BLaER1 treated with 17β-estradiol and CSF1 and Interleukin-3, amounts not matched to agents 10 nM and 100 nM (cell line): ENCODE results near the gene CAMK4.
"Not testable (repeated sequence)": the region's sequence is repeated elsewhere in the genome, so short reads cannot be mapped to it uniquely, and the experiment has no call there.

ENCODE experiments used
- H3K27ac ChIP-seq, 11 experiments: shearing (Covaris generic); formaldehyde crosslinking; 2 replicates each; pipeline ENCODE4 v1.8.1; 2022
- H3K27me3 ChIP-seq, 11 experiments: shearing (Covaris generic); formaldehyde crosslinking; 2 replicates each; pipeline ENCODE4 v1.8.1; 2022
- H3K36me3 ChIP-seq, 11 experiments: shearing (Covaris generic); formaldehyde crosslinking; 2 replicates each; pipeline ENCODE4 v1.8.1; 2022
- H3K4me1 ChIP-seq, 10 experiments: shearing (Covaris generic); formaldehyde crosslinking; 2 replicates each; pipeline ENCODE4 v1.8.1; 2022
- H3K4me2 ChIP-seq, 11 experiments: shearing (Covaris generic); formaldehyde crosslinking; 2 replicates each; pipeline ENCODE4 v1.8.1; 2022
- H3K4me3 ChIP-seq, 10 experiments: shearing (Covaris generic); formaldehyde crosslinking; 2 replicates each; pipeline ENCODE4 v1.8.1; 2022
- H3K9ac ChIP-seq, 11 experiments: shearing (Covaris generic); formaldehyde crosslinking; 2 replicates each; pipeline ENCODE4 v1.8.1; 2022
- H3K9me3 ChIP-seq, 11 experiments: shearing (Covaris generic); formaldehyde crosslinking; replicated peaks in 1 of 11; 2 replicates each; pipeline ENCODE4 v1.8.1; 2022
- H4K20me1 ChIP-seq, 11 experiments: shearing (Covaris generic); formaldehyde crosslinking; 2 replicates each; pipeline ENCODE4 v1.8.1; 2022
- Cebpa-rat ChIP-seq, 11 experiments: shearing (Covaris generic); IDR thresholded peaks; 2 replicates each; pipeline ENCODE4 v1.8.1; 2022

CAMK4 gene

GRCh38 chr5:111348661-111349329, 124.6 kb downstream of the CAMK4 start:
- Histone ChIP-seq H3K9me3 (no peaks in the 10 kb centered on the region), H4K20me1 (no peaks in the 10 kb centered on the region), H3K27me3 (no peaks in the 10 kb centered on the region), H3K27ac (no peak overlapping the region), H3K4me1 (no peaks in the 10 kb centered on the region), H3K4me2 (no peak overlapping the region), H3K9ac (no peak overlapping the region), H3K36me3 (no peaks in the 10 kb centered on the region), H3K4me3 (no peak overlapping the region)
- no peak for TF ChIP-seq Cebpa-rat (IDR thresholded peaks at IDR 0.05)

- H3K9ac ChIP-seq = no peak overlapping the region
- H3K4me3 ChIP-seq = no peak overlapping the region
- H3K27ac ChIP-seq = no peak overlapping the region
- no peaks in the 10 kb centered on the region for H3K9me3 ChIP-seq
- no peaks in the 10 kb centered on the region for H3K27me3 ChIP-seq
- TF ChIP-seq Cebpa-rat (IDR thresholded peaks at IDR 0.05) = no peak
- H4K20me1 ChIP-seq = no peaks in the 10 kb centered on the region
- no peaks in the 10 kb centered on the region for H3K36me3 ChIP-seq
- no peaks in the 10 kb centered on the region for H3K4me1 ChIP-seq
- no peak overlapping the region for H3K4me2 ChIP-seq
Measured at GRCh38 chr5:111349429-111349828, 125.2 kb downstream of the CAMK4 start.

- TF ChIP-seq Cebpa-rat (IDR thresholded peaks at IDR 0.05) = no peak
- H3K36me3 ChIP-seq = no peaks in the 10 kb centered on the region
- no peaks in the 10 kb centered on the region for H4K20me1 ChIP-seq
- no peak overlapping the region for H3K4me2 ChIP-seq
- no peaks in the 10 kb centered on the region for H3K27me3 ChIP-seq
- no peaks in the 10 kb centered on the region for H3K9me3 ChIP-seq
- no peaks in the 10 kb centered on the region for H3K4me1 ChIP-seq
- H3K4me3 ChIP-seq = no peak overlapping the region
- no peak overlapping the region for H3K9ac ChIP-seq
- no peak overlapping the region for H3K27ac ChIP-seq
Measured at GRCh38 chr5:111353035-111353434, 128.9 kb downstream of the CAMK4 start.

GRCh38 chr5:111358726-111359125, 134.5 kb downstream of the CAMK4 start:
- not testable (repeated sequence) for H3K4me1 ChIP-seq, H3K4me2 ChIP-seq, H3K9ac ChIP-seq, H4K20me1 ChIP-seq, H3K9me3 ChIP-seq, H3K27me3 ChIP-seq, H3K36me3 ChIP-seq, H3K27ac ChIP-seq, H3K4me3 ChIP-seq

GRCh38 chr5:111360173-111360572, 136.0 kb downstream of the CAMK4 start:
- no peaks in the 10 kb centered on the region for H3K9me3 ChIP-seq

GRCh38 chr5:111364992-111365391, 140.8 kb downstream of the CAMK4 start:
- Histone ChIP-seq H4K20me1 (no peaks in the 10 kb centered on the region), H3K4me1 (no peaks in the 10 kb centered on the region), H3K9me3 (no peaks in the 10 kb centered on the region), H3K9ac (no peak overlapping the region), H3K4me3 (no peak overlapping the region), H3K36me3 (no peaks in the 10 kb centered on the region), H3K27me3 (no peaks in the 10 kb centered on the region), H3K4me2 (no peak overlapping the region), H3K27ac (no peak overlapping the region)
- no peak for TF ChIP-seq Cebpa-rat (IDR thresholded peaks at IDR 0.05)

More at GRCh38 chr5:111360173-111360572, 136.0 kb downstream of the CAMK4 start:
- no peaks in the 10 kb centered on the region for H3K4me1 ChIP-seq
- no peak overlapping the region for H3K27ac ChIP-seq
- no peak overlapping the region for H3K4me2 ChIP-seq
- no peak overlapping the region for H3K9ac ChIP-seq
- H3K4me3 ChIP-seq = no peak overlapping the region
- no peak for TF ChIP-seq Cebpa-rat (IDR thresholded peaks at IDR 0.05)
- H3K36me3 ChIP-seq = no peaks in the 10 kb centered on the region
- H4K20me1 ChIP-seq = no peaks in the 10 kb centered on the region
- H3K27me3 ChIP-seq = no peaks in the 10 kb centered on the region

- no peak overlapping the region for H3K4me2 ChIP-seq
- no peak overlapping the region for H3K4me3 ChIP-seq
- TF ChIP-seq Cebpa-rat (IDR thresholded peaks at IDR 0.05) = no peak
- H3K9me3 ChIP-seq = no peaks in the 10 kb centered on the region
- no peak overlapping the region for H3K27ac ChIP-seq
- H3K9ac ChIP-seq = no peak overlapping the region
- H4K20me1 ChIP-seq = no peaks in the 10 kb centered on the region
- H3K4me1 ChIP-seq = no peaks in the 10 kb centered on the region
- no peaks in the 10 kb centered on the region for H3K27me3 ChIP-seq
- no peaks in the 10 kb centered on the region for H3K36me3 ChIP-seq
Measured at GRCh38 chr5:111366388-111366787, 142.2 kb downstream of the CAMK4 start.

- no peaks in the 10 kb centered on the region for H3K4me1 ChIP-seq
- H3K4me3 ChIP-seq = no peak overlapping the region
- H3K9me3 ChIP-seq = no peaks in the 10 kb centered on the region
- no peaks in the 10 kb centered on the region for H4K20me1 ChIP-seq
- TF ChIP-seq Cebpa-rat (IDR thresholded peaks at IDR 0.05) = no peak
- no peak overlapping the region for H3K27ac ChIP-seq
- H3K36me3 ChIP-seq = no peaks in the 10 kb centered on the region
- H3K4me2 ChIP-seq = no peak overlapping the region
- H3K27me3 ChIP-seq = no peaks in the 10 kb centered on the region
- no peak overlapping the region for H3K9ac ChIP-seq
Measured at GRCh38 chr5:111367115-111367514, 142.9 kb downstream of the CAMK4 start.

- H3K4me2 ChIP-seq = no peak overlapping the region
- no peak overlapping the region for H3K9ac ChIP-seq
- TF ChIP-seq Cebpa-rat (IDR thresholded peaks at IDR 0.05) = no peak
- no peaks in the 10 kb centered on the region for H3K36me3 ChIP-seq
- no peaks in the 10 kb centered on the region for H4K20me1 ChIP-seq
- no peaks in the 10 kb centered on the region for H3K9me3 ChIP-seq
- no peaks in the 10 kb centered on the region for H3K27me3 ChIP-seq
- no peak overlapping the region for H3K27ac ChIP-seq
- no peak overlapping the region for H3K4me3 ChIP-seq
- H3K4me1 ChIP-seq = no peaks in the 10 kb centered on the region
Measured at GRCh38 chr5:111372799-111373198, 148.6 kb downstream of the CAMK4 start.

GRCh38 chr5:111374380-111374779, 150.2 kb downstream of the CAMK4 start:
- no peak for TF ChIP-seq Cebpa-rat (IDR thresholded peaks at IDR 0.05)
- H3K9ac ChIP-seq = no peak overlapping the region
- no peaks in the 10 kb centered on the region for H3K27me3 ChIP-seq
- H3K27ac ChIP-seq = no peak overlapping the region
- no peak overlapping the region for H3K4me3 ChIP-seq
- no peaks in the 10 kb centered on the region for H4K20me1 ChIP-seq
- H3K4me2 ChIP-seq = no peak overlapping the region
- H3K4me1 ChIP-seq = no peaks in the 10 kb centered on the region
- H3K9me3 ChIP-seq = no peaks in the 10 kb centered on the region
- H3K36me3 ChIP-seq = no peaks in the 10 kb centered on the region
